GM12878 (cell line): ENCODE data around the gene HSD3B1. TPM values are rescaled to one million over a fixed set of nuclear protein-coding genes. Genes with fewer than 3 reads are reported as not detected.

Experiments
- ATAC-seq: fragments of 200-7000 bp; cut with Tn5 transposase; 3 replicates; pipeline ENCODE4 v1.9.1; 2020; ENCODE audit warnings: mild to moderate bottlenecking, moderate library complexity
- BruUV-seq: library from RNA; stranded (reverse); fragments of 400-500 nt; replicated peaks from 2 replicates; lab custom pipeline; 2021; lab: Mats Ljungman, UMichigan
- CTCF ChIA-PET: fragments of 300-600 bp; sonication (Branson Sonifier 250); formaldehyde crosslinking; extraction: SDS; loops from one replicate; lab custom pipeline; 2021; ENCODE audit warnings: inconsistent platforms; lab: Yijun Ruan, JAX
- POLR2A ChIA-PET: fragments of 350-600 bp; formaldehyde crosslinking; extraction: SDS; loops from one replicate; lab custom pipeline; 2021; ENCODE audit warnings: inconsistent platforms; lab: Charles Lee
- RAD21 ChIA-PET: fragments of 300-600 bp; sonication (Branson Sonifier 250); formaldehyde crosslinking; loops from one replicate; lab custom pipeline; 2023; ENCODE audit warnings: antibody characterized with exemption; ENCODE audit not compliant: unreplicated experiment; lab: Charles Lee
- SMC1A ChIA-PET: fragments of 300-600 bp; sonication (Branson Sonifier 250); formaldehyde crosslinking; loops from one replicate; lab custom pipeline; 2023; ENCODE audit not compliant: unreplicated experiment, uncharacterized antibody; lab: Charles Lee
- DNase-seq: peaks from one replicate; pipeline ENCODE4 v3.0.0-alpha.2; 2011; ENCODE audit warnings: low read depth, low spot score
- FAIRE-seq: peaks from 3 replicates; lab custom pipeline; 2011; peaks lifted over from hg19 to GRCh38; lab: Jason Lieb, UNC
- H2AFZ ChIP-seq: 2 replicates; pipeline ENCODE4 v1.6.0; 2011; ENCODE audit warnings: low read depth, low read length, control low read depth; ENCODE audit not compliant: control insufficient read depth
- H3K27ac ChIP-seq: 2 replicates; pipeline ENCODE4 v1.5.1; 2011; ENCODE audit warnings: control low read depth; ENCODE audit not compliant: control insufficient read depth, insufficient read depth
- H3K27me3 ChIP-seq, 2 experiments: replicated peaks in 1 of 2; 2 replicates each; pipeline versions ENCODE4 v1.6.0 to v1.6.1; 2011; ENCODE audit warnings: low read length in 1 of 2; ENCODE audit not compliant: control insufficient read depth in 2 of 2, insufficient read depth in 2 of 2
- H3K36me3 ChIP-seq, 2 experiments: 2 replicates each; pipeline ENCODE4 v1.5.1; 2011; ENCODE audit warnings: low read length in 1 of 2; ENCODE audit not compliant: control insufficient read depth in 2 of 2, insufficient read depth in 2 of 2
- H3K4me1 ChIP-seq: 2 replicates; pipeline ENCODE4 v1.6.1; 2011; ENCODE audit warnings: mild to moderate bottlenecking, low read length, moderate library complexity, mixed read lengths; ENCODE audit not compliant: control insufficient read depth, insufficient read depth
- H3K4me2 ChIP-seq: 2 replicates; pipeline ENCODE4 v1.6.0; 2011; ENCODE audit warnings: control low read depth; ENCODE audit not compliant: control insufficient read depth, insufficient read depth
- H3K4me3 ChIP-seq: fragments of 200-600 bp; sonication (generic); 2 replicates; pipeline ENCODE4 v1.5.1; 2016
- H3K79me2 ChIP-seq: 2 replicates; pipeline ENCODE4 v1.6.0; 2011; ENCODE audit warnings: low read length; ENCODE audit not compliant: control insufficient read depth, insufficient read depth
- H3K9ac ChIP-seq: 2 replicates; pipeline ENCODE4 v1.8.0; 2011; ENCODE audit warnings: low read length, control low read depth, mixed read lengths; ENCODE audit not compliant: control insufficient read depth, insufficient read depth
- H3K9me3 ChIP-seq: replicated peaks from 3 replicates; pipeline ENCODE4 v1.5.1; 2011; ENCODE audit warnings: mild to moderate bottlenecking, low read length; ENCODE audit not compliant: control insufficient read depth, insufficient read depth
- H4K20me1 ChIP-seq: 2 replicates; pipeline ENCODE4 v1.6.0; 2011; ENCODE audit not compliant: control insufficient read depth, insufficient read depth
- CBX5 ChIP-seq: sonication (generic); IDR thresholded peaks from 2 replicates; pipeline ENCODE4 v1.6.1; 2016; ENCODE audit warnings: low read depth, moderate library complexity, mild to moderate bottlenecking, inconsistent platforms
- CTCF ChIP-seq, 3 experiments: IDR thresholded peaks in 2 of 3; conservative IDR thresholded peaks in 1 of 3; 2 replicates each; pipeline ENCODE4 v1.5.1; 2011; ENCODE audit warnings: low read depth in 3 of 3, low read length in 3 of 3, mild to moderate bottlenecking in 3 of 3, control low read depth in 2 of 3, moderate library complexity in 2 of 3, inconsistent platforms in 1 of 3, mixed read lengths in 1 of 3; ENCODE audit not compliant: control insufficient read depth in 2 of 3, insufficient read depth in 1 of 3; ENCODE audit errors: extremely low read depth in 1 of 3
- E2F8 ChIP-seq: fragments of 450-650 bp; IDR thresholded peaks from 2 replicates; pipeline ENCODE4 v1.6.1; 2018; ENCODE audit warnings: mild to moderate bottlenecking, low read depth, moderate library complexity; ENCODE audit not compliant: partially characterized antibody
- GATAD2B ChIP-seq: fragments of 450-650 bp; conservative IDR thresholded peaks from 2 replicates; pipeline ENCODE4 v1.6.1; 2017; ENCODE audit warnings: low read depth, mild to moderate bottlenecking, moderate library complexity
- HDAC2 ChIP-seq: fragments of 200-600 bp; sonication (generic); IDR thresholded peaks from 2 replicates; pipeline ENCODE4 v1.6.1; 2017
- MYB ChIP-seq: fragments of 150-350 bp; IDR thresholded peaks from 2 replicates; pipeline ENCODE4 v1.6.1; 2014; ENCODE audit warnings: mild to moderate bottlenecking, low read depth, low read length, borderline replicate concordance
- MYC ChIP-seq: IDR thresholded peaks from 2 replicates; pipeline ENCODE4 v1.6.1; 2011; ENCODE audit warnings: mild to moderate bottlenecking, low read length, moderate library complexity, inconsistent platforms; ENCODE audit not compliant: insufficient read depth, insufficient replicate concordance, insufficient read length, severe bottlenecking
- NR2C1 ChIP-seq: fragments of 450-650 bp; IDR thresholded peaks from 2 replicates; pipeline ENCODE4 v1.6.1; 2017; ENCODE audit warnings: antibody characterized with exemption, mild to moderate bottlenecking, moderate library complexity
- SKIL ChIP-seq: fragments of 450-650 bp; IDR thresholded peaks from 2 replicates; pipeline ENCODE4 v1.6.1; 2017; ENCODE audit warnings: mild to moderate bottlenecking, low read depth, inconsistent platforms; ENCODE audit not compliant: poor library complexity, severe bottlenecking
- WGBS: methylation state at CpG from one replicate; pipeline ENCODE4 v1.1.6; 2016; ENCODE audit warnings: low lambda C conversion rate; ENCODE audit not compliant: insufficient replicate concordance, insufficient coverage; ENCODE audit errors: missing lambda C conversion rate; 5-methylcytosine and 5-hydroxymethylcytosine counted together
- in situ Hi-C: fragments of 300-500 bp; cut with MboI; formaldehyde crosslinking; loops from 9 replicates; pipeline ENCODE4 v1.14.3; 2018; ENCODE audit warnings: mixed read lengths
- intact Hi-C: fragments of 100-400 bp; cut with micrococcal nuclease; formaldehyde crosslinking; loops from one replicate; pipeline ENCODE4 v1.14.2; 2022; ENCODE audit not compliant: unreplicated experiment
- polyA plus RNA-seq, 11 experiments: library from polyadenylated mRNA; depleted of rRNA in 4 of 11; unstranded in 6 of 11; stranded (reverse) in 5 of 11; fragments of >200 nt; fragmentation: Nextera tagmentation in 4 of 11; fragmentation: Illumina TruSeq in 1 of 11; extraction: Ambion mirVana in 4 of 11; extraction: Trizol in 1 of 11; gene quantifications; 1 replicate in 1 of 11; 2 replicates in 10 of 11; pipeline versions ENCODE4 v1.2.1 to v1.2.3, GENCODE V29; 2011 to 2016; ENCODE audit warnings: inconsistent platforms in 2 of 11, missing spikeins in 2 of 11, low read depth in 1 of 11
- total RNA-seq, 4 experiments: library from RNA; depleted of rRNA in 3 of 4; stranded (reverse); fragments of >200 nt in 3 of 4; fragmentation: Illumina TruSeq in 1 of 4; extraction: Trizol in 1 of 4; gene quantifications; 2 replicates each; pipeline versions ENCODE4 v1.2.1 to v1.2.3, GENCODE V29; 2013 to 2021

Gene HSD3B1
- total and polyA plus RNA-seq, 10 of the 15 experiments (the other 5 are each of a cell fraction or from before 2014, with no cell fraction given): not detected

- no peaks in the 10 kb centered on the region for H3K27me3 ChIP-seq
- no peak overlapping the region for H3K9ac ChIP-seq
- H3K4me3 ChIP-seq: no peak overlapping the region
- POLR2A ChIA-PET: interaction anchor here (0.7 kb wide), 1 partner anchor 1354 kb away, joined by 4 read pairs; no protein-coding TSS in a partner anchor
- ATAC-seq: no peak
- TF ChIP-seq E2F8: no peak
- no peak for TF ChIP-seq CBX5
- no peak for TF ChIP-seq CTCF (IDR thresholded peaks at IDR 0.05 in 2 of 3, conservative IDR thresholded peaks at IDR 0.05 in 1 of 3; ENCODE audit: control insufficient read depth in 2 of 3, extremely low read depth in 1 of 3, insufficient read depth in 1 of 3, low read depth in 3 of 3, low read length in 3 of 3)
- no peak for TF ChIP-seq HDAC2
- no peak for TF ChIP-seq MYC
- no peak for TF ChIP-seq NR2C1
- no peak for TF ChIP-seq SKIL
- no peak for TF ChIP-seq GATAD2B
- no peak for TF ChIP-seq MYB
- RAD21 ChIA-PET: no interaction called here
- H2AFZ ChIP-seq: no peak overlapping the region
- H4K20me1 ChIP-seq: no peaks in the 10 kb centered on the region; the same call in 1 of the 2 replicates
- no peak overlapping the region for H3K27ac ChIP-seq
- in situ Hi-C loops: no loop called here
- FAIRE-seq: no peak
- BruUV-seq: no TSS peak
- H3K9me3 ChIP-seq: no peaks in the 10 kb centered on the region
- SMC1A ChIA-PET: no interaction called here
- WGBS: 47% methylated on average over 5 of the region's 5 CpGs
- DNase-seq: no peak
- intact Hi-C loops: loop anchor here (10.0 kb wide), 1 partner anchor 103 kb away; no protein-coding TSS in a partner anchor
- H3K4me1 ChIP-seq: no peaks in the 10 kb centered on the region
- H3K36me3 ChIP-seq: no peaks in the 10 kb centered on the region
- H3K4me2 ChIP-seq: no peak overlapping the region
- CTCF ChIA-PET: no interaction called here
- no peaks in the 10 kb centered on the region for H3K79me2 ChIP-seq
Observed at GRCh38 chr1:119477710-119478109, 29.3 kb upstream of the HSD3B1 start.
